Measurements from ENCODE around the gene SPX. TPM values are rescaled to one million over a fixed set of nuclear protein-coding genes. Genes with fewer than 3 reads are reported as not detected.

SPX gene
- total RNA-seq, 4 donors from 2014 or later = 0.21 TPM; not detected in 3

- H3K27ac ChIP-seq = no peak overlapping the region
- H3K4me3 ChIP-seq = no peak overlapping the region
- H3K4me1 ChIP-seq = no peaks in the 10 kb centered on the region
- no peaks in the 10 kb centered on the region for H3K27me3 ChIP-seq
- H3K36me3 ChIP-seq = no peaks in the 10 kb centered on the region
- TF ChIP-seq POLR2A (IDR thresholded peaks at IDR 0.05) = no peak
- TF ChIP-seq POLR2AphosphoS5 (IDR thresholded peaks at IDR 0.05) = no peak
- TF ChIP-seq EP300 (IDR thresholded peaks at IDR 0.05) = no peak
- TF ChIP-seq, protein P1, sequence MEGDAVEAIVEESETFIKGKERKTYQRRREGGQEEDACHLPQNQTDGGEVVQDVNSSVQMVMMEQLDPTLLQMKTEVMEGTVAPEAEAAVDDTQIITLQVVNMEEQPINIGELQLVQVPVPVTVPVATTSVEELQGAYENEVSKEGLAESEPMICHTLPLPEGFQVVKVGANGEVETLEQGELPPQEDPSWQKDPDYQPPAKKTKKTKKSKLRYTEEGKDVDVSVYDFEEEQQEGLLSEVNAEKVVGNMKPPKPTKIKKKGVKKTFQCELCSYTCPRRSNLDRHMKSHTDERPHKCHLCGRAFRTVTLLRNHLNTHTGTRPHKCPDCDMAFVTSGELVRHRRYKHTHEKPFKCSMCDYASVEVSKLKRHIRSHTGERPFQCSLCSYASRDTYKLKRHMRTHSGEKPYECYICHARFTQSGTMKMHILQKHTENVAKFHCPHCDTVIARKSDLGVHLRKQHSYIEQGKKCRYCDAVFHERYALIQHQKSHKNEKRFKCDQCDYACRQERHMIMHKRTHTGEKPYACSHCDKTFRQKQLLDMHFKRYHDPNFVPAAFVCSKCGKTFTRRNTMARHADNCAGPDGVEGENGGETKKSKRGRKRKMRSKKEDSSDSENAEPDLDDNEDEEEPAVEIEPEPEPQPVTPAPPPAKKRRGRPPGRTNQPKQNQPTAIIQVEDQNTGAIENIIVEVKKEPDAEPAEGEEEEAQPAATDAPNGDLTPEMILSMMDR (IDR thresholded peaks at IDR 0.05) = no peak
- no peak for DNase-seq (ENCODE audit: low spot score in 2 of 2)
- H3K9me3 ChIP-seq = no peaks in the 10 kb centered on the region
Observed at GRCh38 chr12:21543151-21543550, 17.1 kb downstream of the SPX start.

DNA sequence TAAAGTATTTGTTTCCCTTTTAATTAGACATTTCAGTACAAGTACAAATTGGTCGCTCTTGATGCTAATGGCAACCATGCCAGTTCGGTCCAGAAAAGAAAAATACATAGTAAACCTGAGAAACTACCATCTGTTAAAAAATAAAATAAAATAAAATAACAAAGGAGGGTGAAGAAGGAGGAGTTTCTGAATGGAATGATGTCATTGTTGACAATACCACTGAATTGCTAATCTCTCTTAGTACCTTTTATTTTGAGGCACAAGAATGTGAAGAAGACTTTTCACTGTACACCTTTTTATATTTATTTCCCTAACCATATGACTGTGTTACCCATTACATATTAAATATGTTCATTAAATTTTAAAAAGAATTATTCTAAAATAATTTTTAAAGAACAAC is 19.5 kb downstream of the SPX start:
- WGBS = 84% methylated on average over 2 of the region's 2 CpGs
- Histone ChIP-seq H3K4me3 (no peak overlapping the region), H3K27me3 (no peaks in the 10 kb centered on the region), H3K9me3 (no peaks in the 10 kb centered on the region), H3K27ac (no peak overlapping the region), H3K4me1 (no peaks in the 10 kb centered on the region), H3K36me3 (no peaks in the 10 kb centered on the region)
- TF ChIP-seq POLR2A (IDR thresholded peaks at IDR 0.05) = no peak
- TF ChIP-seq POLR2AphosphoS5 (IDR thresholded peaks at IDR 0.05) = no peak
- TF ChIP-seq, protein P1 (IDR thresholded peaks at IDR 0.05) = no peak
- no peak for TF ChIP-seq EP300 (IDR thresholded peaks at IDR 0.05)
- DNase-seq (ENCODE audit: low spot score in 2 of 2) = no peak

DNA sequence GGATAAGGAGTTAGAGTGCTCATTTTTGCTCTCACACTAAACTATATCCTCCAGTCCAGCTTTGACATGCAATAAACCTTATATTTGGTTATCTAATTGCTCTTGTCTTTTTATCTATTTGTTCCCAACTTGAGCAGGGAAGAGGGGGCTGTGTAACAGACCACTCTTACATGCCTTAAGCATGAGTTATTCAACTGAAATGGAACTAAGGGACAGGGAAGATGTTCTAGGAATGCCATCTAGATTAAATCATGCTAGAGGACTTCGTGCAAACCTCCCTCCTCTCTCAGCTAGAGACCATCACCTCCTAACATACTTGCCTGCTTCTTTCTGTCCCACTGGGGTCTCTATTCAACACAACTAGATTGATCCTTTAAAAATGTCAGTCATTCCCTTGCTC is 20.6 kb downstream of the SPX start:
- TF ChIP-seq, protein P1 (IDR thresholded peaks at IDR 0.05) = no peak
- TF ChIP-seq POLR2AphosphoS5 (IDR thresholded peaks at IDR 0.05) (no peak), EP300 (IDR thresholded peaks at IDR 0.05) (no peak), POLR2A (IDR thresholded peaks at IDR 0.05) (no peak)
- no peaks in the 10 kb centered on the region for H3K9me3 ChIP-seq
- no peaks in the 10 kb centered on the region for H3K36me3 ChIP-seq
- H3K27ac ChIP-seq = no peak overlapping the region
- DNase-seq (ENCODE audit: low spot score in 2 of 2) = no peak
- no peak overlapping the region for H3K4me3 ChIP-seq
- WGBS = 14% methylated on average over 1 of the region's 1 CpG
- H3K27me3 ChIP-seq = no peaks in the 10 kb centered on the region
- no peaks in the 10 kb centered on the region for H3K4me1 ChIP-seq

DNA sequence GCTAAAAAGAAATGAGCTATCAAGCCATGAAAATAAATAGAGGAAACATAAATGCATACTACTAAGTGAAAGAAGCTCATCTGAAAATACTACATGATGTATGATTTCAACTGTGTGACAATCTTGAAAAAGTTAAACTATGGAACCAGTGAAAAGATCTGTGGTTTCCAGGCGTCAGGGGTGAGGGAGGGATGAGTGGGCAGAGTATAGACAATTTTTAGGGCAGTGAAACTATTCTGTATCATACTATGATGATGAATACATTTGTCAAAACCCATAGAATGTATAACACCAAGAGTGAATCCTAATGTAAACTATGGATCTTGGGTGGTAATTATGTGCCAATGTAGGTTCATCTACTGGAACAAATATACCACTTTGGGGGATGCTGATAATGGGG is 21.3 kb downstream of the SPX start:
- no peak overlapping the region for H3K4me3 ChIP-seq
- H3K4me1 ChIP-seq = no peaks in the 10 kb centered on the region
- TF ChIP-seq EP300 (IDR thresholded peaks at IDR 0.05) (no peak), POLR2A (IDR thresholded peaks at IDR 0.05) (no peak), POLR2AphosphoS5 (IDR thresholded peaks at IDR 0.05) (no peak)
- TF ChIP-seq, protein P1 (IDR thresholded peaks at IDR 0.05) = no peak
- no peaks in the 10 kb centered on the region for H3K27me3 ChIP-seq
- no peaks in the 10 kb centered on the region for H3K36me3 ChIP-seq
- no peak overlapping the region for H3K27ac ChIP-seq
- DNase-seq (ENCODE audit: low spot score in 2 of 2) = no peak
- WGBS = 79% methylated on average over 1 of the region's 1 CpG
- no peaks in the 10 kb centered on the region for H3K9me3 ChIP-seq

DNA sequence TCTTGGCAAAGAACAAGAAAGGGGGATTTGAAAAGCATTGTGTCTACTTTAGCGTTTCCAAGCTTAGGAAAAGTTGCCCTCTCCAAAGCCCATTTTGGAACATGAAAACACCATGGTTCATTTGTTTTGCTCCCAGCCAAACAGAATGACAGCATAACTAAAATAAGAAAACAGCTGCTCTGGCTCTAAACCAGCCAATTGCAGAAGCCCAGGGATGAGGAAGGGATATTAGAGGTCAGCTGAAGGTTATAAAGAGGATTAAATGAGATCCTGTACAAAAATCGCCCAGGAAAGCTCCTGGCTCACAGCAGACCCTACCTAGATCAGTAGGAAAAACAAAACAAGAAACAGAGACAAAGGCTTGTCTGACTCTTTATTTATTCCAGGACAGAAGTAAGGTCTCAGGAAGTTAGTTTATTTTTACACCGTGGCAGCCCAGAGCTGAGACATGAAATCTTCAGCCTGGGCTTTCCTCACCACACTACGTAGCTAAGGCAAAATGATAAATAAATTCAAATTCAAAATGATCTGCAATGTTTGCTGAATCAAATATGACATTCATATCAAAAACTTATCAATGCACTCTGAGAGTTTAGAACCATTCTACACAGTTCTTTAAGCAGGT is 25.9 kb downstream of the SPX start:
- Histone ChIP-seq H3K27me3 (no peaks in the 10 kb centered on the region), H3K27ac (no peak overlapping the region), H3K36me3 (no peaks in the 10 kb centered on the region), H3K4me1 (no peaks in the 10 kb centered on the region), H3K9me3 (no peaks in the 10 kb centered on the region), H3K4me3 (no peak overlapping the region)
- 34% methylated on average over 4 of the region's 4 CpGs for WGBS
- DNase-seq (ENCODE audit: low spot score in 2 of 2) = no peak
- TF ChIP-seq POLR2A (IDR thresholded peaks at IDR 0.05) = no peak
- TF ChIP-seq, protein P1 (IDR thresholded peaks at IDR 0.05) = no peak
- TF ChIP-seq EP300 (IDR thresholded peaks at IDR 0.05) = no peak
- TF ChIP-seq POLR2AphosphoS5 (IDR thresholded peaks at IDR 0.05) = no peak

Measured in suprapubic skin (tissue), 4 donors.